Stimulated activated CD8-positive, alpha-beta memory T cell treated with anti-CD3 and anti-CD28 coated beads, Interleukin-15, amount 100 ng/mL, for 1 hour (primary cell): ENCODE results near the gene ADK.
"Not testable (repeated sequence)": the region's sequence is repeated elsewhere in the genome, so short reads cannot be mapped to it uniquely, and the experiment has no call there.

Experiments used
- DNase-seq: peaks from one replicate; pipeline ENCODE4 v3.0.0-alpha.2; 2020; ENCODE audit warnings: low read depth

The ADK gene

DNA sequence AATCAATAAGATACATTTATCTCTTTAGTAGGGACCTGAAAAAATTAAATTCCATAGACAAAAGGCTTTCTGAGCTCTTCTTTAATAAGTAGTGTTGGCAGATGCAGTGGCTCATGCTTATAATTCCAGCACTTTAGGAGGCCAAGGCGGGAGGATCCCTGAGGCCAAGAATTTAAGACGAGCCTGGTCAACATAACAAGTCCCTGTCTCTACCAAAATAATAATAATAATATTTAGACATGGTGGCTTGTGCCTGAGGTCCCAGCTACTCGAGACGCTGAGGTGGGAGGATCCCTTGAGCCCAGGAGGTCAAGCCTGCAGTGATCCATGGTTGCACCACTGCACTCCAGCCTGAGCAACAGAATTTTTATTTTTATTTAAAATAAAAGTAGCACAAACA, 280.8 kb downstream of the ADK start:
- DNase-seq: no peak

- no peak for DNase-seq
Measured at GRCh38 chr10:74432841-74433594, 282.0 kb downstream of the ADK start.

- no peak for DNase-seq
Measured at GRCh38 chr10:74433595-74433956, 282.6 kb downstream of the ADK start.

- DNase-seq: no peak
Measured at GRCh38 chr10:74433993-74434392, 283.0 kb downstream of the ADK start.

DNA sequence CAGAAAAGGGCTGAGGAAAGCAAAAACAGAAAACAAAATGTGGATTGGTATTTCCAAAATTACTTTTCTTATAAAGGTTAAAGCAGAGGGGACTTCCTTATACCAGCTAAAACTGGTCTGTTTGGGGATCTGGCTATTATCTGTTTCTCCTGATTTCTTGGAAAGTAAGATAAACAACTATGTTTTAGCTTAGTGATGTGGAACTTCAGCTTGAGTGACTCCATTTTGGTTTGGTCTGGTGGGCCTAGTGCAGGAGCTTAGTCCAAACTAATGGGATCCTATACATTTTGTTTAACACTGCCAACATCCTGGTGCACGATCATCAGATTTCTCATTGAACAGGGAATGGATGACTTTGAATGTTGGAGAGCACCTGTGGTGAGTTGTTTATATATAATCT, 283.5 kb downstream of the ADK start:
- DNase-seq: no peak

DNA sequence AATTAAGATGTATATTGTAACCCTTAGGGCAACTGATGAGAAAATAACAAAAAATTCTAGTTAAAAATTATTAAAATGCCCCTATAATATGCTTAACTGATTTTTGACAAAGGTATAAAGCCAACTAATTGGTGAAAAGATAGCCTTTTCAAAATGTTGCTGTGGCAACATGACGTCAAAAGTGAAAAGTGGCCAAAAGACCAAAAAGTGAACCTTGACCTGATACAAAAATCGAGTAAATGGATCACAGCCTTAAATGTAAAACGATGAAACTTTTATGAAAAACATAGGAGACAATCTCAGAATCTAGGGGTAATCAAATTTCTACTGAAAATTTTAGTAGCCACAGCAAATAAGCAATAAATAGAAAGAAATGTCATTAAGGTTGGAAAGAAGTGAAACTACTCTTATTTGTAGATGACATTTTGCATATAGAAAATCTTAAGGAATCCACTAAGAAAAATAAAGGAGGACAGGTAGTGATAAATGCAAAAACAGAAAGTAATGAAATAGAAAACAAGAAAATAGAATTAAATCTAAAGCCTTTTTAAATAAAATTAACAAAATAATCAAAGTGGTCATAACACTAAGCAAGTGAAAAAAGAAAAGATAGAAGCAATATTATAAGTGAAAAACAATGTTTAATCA, 285.6 kb downstream of the ADK start:
- DNase-seq: no peak

- no peak for DNase-seq
Measured at GRCh38 chr10:74437822-74438221, 286.8 kb downstream of the ADK start.

- DNase-seq: no peak
Measured at GRCh38 chr10:74439213-74439612, 288.2 kb downstream of the ADK start.

GRCh38 chr10:74445493-74445892, 294.5 kb downstream of the ADK start:
- no peak for DNase-seq

GRCh38 chr10:74450602-74451001, 299.6 kb downstream of the ADK start:
- DNase-seq: no peak

DNA sequence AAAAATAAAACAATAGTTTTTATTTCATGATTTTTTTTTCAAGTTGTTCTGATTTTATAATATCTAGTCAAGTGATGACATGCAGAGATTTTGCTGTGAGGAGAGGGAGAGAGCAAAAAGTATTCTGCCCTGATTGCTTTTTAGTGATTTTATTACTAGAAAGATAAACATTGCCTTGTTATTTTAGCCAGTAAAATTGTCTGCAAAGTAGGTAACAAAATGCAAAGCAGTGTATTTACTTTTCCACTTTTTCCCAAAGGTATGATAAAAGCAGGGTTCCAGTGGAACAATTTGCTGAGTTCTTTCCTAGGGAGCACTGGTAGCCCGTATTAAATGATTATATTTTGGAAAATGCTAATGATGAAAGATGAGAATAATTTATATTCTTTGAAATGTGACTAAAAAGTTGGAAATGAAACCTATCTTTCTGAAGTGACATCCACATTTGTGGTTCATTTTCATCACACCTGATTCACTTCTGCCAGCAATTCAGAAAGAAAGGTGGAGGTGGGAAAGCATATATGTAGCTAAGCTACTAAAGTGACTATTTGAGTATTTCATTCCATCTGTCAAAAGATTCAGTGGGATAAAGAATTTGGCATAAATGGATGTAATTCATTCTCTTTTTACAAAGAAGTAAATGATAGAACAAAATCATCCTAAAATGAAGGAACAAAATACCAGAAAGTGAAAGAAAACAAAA, 300.3 kb downstream of the ADK start:
- no peak for DNase-seq

DNA sequence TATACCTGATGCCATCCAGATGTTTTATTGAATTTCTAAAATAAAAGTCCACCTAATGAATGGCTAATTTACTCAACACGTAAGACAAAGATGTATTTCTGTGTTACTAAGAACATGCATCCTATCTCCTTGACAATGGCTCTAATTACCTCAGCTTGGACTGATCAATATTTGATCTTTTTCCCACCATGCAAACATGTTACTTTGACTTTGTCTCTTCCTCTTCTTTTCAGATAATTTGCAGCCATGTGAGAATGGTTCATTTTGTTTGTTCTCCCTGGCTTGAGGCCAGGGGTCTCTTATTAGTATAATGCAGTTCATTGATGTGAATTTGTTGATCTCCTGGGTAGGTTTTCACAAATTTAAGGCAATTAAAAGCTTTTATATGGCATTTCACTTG, 302.1 kb downstream of the ADK start:
- no peak for DNase-seq

- not testable (repeated sequence) for DNase-seq
Measured at GRCh38 chr10:74457478-74457877, 306.5 kb downstream of the ADK start.

DNA sequence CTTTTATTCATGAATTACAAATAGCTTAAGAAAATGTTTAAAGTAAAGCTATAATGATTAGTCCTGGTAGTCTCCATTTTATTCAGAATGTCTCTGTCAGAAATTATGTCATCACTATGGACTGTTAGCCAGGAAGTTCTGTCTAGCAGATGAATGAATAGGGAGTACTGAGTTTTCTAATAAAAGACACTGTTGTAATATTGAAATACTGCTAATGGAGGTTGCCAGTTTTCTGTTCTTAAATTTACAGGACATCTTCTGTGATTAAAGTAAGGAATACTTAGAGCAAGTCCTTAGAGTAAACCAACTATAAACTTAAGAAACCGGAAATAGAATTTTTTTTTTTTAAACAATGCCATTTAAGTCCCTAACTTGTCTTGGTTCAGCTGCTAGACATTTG, 309.8 kb downstream of the ADK start:
- DNase-seq: no peak

DNA sequence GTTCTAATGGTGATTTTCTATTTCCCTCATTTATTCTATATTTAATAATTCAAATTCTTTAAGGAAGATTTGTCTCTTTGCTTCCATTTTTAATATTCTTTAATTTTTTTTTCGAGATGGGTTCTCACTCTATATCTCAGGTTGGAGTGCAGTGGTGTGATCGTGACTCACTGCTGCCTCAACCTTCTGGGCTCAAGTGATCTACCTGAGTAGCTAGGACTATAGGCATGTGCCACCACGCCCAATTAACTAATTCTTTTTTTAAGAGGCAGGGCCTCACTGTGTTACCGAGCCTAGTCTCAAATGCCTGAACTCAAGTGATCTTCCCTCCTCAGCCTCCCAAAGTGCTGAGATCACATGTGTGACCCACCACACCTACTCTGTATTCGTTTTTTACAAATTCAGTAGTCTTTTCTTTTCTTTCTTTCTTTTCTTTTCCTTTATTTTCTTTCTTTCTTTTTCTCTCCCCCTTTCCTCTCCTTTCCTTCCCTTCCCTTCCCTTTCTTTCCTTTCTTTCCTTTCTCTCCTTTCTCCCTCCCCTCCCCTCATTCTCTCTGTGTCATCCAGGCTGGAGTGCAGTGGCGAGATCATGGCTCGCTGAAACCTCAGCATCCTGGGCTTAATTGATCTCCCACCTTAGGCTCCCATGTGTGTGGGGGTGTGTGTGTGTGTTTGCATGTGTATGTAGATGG, 323.1 kb downstream of the ADK start:
- DNase-seq: no peak

DNA sequence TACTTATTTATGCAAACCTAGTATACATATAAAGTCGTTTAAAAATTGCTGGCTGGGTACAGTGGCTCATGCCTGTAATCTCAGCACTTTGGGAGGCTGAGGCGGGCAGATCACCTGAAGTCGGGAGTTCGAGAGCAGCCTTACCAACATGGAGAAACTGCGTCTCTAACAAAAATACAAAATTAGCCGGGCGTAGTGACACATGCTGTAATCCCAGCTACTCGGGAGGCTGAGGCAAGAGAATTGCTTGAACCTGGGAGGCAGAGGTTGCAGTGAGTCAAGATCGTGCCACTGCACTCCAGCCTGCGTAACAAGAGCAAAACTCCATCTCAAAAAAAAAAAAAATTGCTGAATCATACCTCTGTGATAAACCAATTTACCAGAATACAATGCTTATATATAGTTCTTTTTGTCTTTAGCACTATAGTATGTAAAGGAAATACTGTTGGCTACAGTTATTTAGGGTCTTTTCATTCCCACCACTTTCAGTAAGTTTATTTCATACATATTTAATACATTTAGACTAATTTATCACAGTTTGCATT, 325.2 kb downstream of the ADK start:
- not testable (repeated sequence) for DNase-seq

DNA sequence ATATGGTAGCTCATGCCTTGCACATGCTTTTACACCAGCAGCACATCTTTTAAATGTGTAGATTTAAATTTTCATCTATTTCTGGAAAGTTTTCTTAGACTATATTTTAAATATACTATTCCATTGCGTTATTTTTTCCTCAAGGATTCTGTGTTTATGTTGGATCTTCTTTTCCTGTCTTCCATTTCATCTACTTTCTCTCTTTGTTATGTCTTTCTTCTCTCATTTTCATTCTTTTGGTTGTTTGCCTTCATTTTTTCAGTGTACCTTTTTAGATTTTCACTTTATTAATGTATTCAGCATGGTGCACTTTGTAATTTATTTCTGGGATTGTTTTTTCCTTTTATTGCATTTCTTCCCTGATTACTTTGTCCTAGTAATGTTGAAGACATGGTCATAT, 329.8 kb downstream of the ADK start:
- DNase-seq: no peak

GRCh38 chr10:74483356-74483755, 332.3 kb downstream of the ADK start:
- DNase-seq: no peak

DNA sequence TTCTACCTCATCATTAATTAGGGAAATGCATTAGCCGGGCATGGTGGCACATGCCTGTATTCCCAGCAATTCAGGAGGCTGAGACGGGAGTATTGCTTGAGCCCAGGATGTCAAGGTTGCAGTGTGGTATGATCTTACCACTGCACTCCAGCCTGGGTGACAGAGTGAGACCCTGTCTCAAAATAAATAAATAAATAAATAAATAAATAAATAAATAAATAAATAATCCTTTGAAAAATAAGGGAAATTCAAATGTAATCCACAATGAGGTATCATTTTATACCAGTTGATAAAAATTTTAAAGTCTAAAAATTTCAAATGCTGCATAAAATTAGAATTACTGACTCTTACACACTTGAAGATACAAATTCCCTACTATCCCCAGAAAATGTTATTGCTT, 334.3 kb downstream of the ADK start:
- no peak for DNase-seq

DNA sequence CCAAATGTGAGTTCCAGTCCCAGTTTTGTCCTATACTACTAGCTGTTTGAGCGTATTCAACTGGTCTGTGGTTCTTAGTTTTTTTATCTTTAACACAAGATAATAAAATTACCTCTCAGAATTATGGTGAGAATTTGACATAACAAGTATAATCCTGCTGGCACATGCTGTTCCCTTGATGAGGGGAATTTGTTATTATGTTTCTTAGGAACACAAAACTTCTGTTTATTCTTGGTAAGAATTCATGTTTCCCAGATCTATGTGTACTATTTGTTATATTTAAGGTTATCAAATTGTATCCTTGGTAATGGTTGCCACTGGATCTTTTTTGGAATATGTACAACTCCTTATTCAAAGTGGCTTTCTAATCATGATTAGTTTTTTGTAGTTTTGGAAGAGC, 335.6 kb downstream of the ADK start:
- no peak for DNase-seq

DNA sequence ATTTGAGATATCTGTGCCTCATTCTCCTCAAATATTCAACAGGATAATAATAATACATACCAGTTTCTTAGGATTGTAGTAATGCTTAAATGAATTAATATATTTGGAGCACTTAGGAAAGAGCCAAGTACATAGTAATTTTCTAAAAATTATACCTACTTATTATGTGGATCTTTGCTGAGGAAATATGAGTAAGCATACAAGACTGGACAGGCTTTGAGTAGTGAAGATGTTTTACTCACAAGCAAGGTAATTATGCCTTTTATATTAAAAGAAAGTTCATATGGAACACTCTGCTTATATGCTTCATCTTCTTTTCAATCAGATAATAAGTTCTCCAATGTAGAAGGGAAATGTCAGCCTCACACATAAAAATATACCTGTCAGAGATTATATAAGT, 337.9 kb downstream of the ADK start:
- no peak for DNase-seq

DNA sequence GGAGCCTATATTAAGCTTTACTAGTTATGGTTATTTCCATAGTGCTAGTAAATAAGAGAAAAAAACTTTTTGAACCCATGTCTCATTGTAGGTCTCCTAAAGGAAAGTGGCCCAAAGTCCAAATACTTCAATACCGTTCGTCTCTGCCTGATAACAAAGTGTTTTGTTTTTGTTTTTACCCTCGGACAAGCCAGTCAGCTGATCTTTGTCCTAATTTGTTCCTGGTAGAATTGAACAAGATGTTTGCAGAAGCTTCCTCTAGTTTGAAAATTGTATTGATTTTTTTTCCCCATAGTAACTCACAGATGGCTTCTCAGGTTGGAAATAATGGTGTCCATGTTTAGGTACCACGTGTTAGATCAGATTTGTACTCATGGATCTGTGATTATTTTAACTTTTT, 339.5 kb downstream of the ADK start:
- DNase-seq: no peak

DNA sequence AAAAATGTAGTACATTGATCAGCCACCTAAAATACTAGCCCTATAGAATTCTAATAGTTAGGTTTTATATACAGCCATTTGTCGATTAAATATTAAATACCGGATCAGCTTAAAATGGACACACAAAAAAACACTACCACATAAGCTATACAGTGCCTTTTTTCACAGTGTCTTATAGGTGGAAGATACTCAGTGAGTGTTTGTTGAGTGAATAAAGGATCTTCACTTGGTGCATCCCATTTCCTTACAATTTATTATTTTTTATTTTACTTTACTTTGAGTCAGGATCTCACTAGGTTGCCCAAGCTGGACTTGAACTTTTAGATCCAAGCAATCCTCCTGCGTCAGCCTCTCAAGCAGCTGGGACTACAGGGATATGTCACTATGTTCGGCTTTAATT, 340.0 kb downstream of the ADK start:
- no peak for DNase-seq
